ENCODE results near the gene PDZD2.

GRCh38 chr5:32102254-32102986, 463.5 kb downstream of the PDZD2 start:
- TF ChIP-seq EP300 (IDR thresholded peaks at IDR 0.05), result no peak
- TF ChIP-seq POLR2A (IDR thresholded peaks at IDR 0.05), result no peak
- no peak for TF ChIP-seq CTCF (IDR thresholded peaks at IDR 0.05)

Data from stomach (tissue), 4 donors.